BJ (cell line): Measurements from ENCODE around the gene CEP41. TPM values are rescaled to one million over a fixed set of nuclear protein-coding genes. Genes with fewer than 3 reads are reported as not detected.
A peak's percentile ranks its signal among the peaks of the same experiment; 100 is the strongest.

Experiments used
- CTCF ChIA-PET: fragments of 350-600 bp; formaldehyde crosslinking; extraction: SDS; loops from one replicate; lab custom pipeline; 2021; ENCODE audit warnings: antibody characterized with exemption, inconsistent platforms; lab: Yijun Ruan, JAX
- POLR2A ChIA-PET: fragments of 300-600 bp; sonication (Branson Sonifier 250); formaldehyde crosslinking; extraction: SDS; loops from one replicate; lab custom pipeline; 2021; ENCODE audit warnings: antibody characterized with exemption; lab: Charles Lee
- DNase-seq: peaks from one replicate; pipeline ENCODE4 v3.0.0-alpha.2; 2011; ENCODE audit warnings: low read depth
- H3K27me3 ChIP-seq: 2 replicates; pipeline ENCODE4 v1.6.0; 2011; ENCODE audit warnings: low read length; ENCODE audit not compliant: control insufficient read depth, insufficient read depth
- H3K36me3 ChIP-seq: 2 replicates; pipeline ENCODE4 v1.5.1; 2011; ENCODE audit warnings: low read length; ENCODE audit not compliant: control insufficient read depth, insufficient read depth
- H3K4me3 ChIP-seq: 2 replicates; pipeline ENCODE4 v1.5.1; 2011; ENCODE audit warnings: low read depth, mild to moderate bottlenecking, control low read depth, low read length
- CTCF ChIP-seq: IDR thresholded peaks from 2 replicates; pipeline ENCODE4 v1.5.1; 2011; ENCODE audit warnings: low read depth, mild to moderate bottlenecking, control low read depth, inconsistent platforms, low read length, moderate library complexity; ENCODE audit not compliant: insufficient read depth
- polyA plus RNA-seq: library from polyadenylated mRNA; depleted of rRNA; stranded (reverse); fragments of >200 nt; gene quantifications from 2 replicates; pipeline ENCODE4 v1.2.3, GENCODE V29; 2011

The CEP41 gene
- polyA plus RNA-seq, 1 experiment = 24.5 TPM

GRCh38 chr7:130486954-130487436, 46.2 kb upstream of the CEP41 start:
- Histone ChIP-seq H3K27me3 (peaks cover 10% of the 10 kb centered on the region; the same call in 1 of the 2 replicates), H3K36me3 (no peaks in the 10 kb centered on the region), H3K4me3 (no peak overlapping the region)
- ChIA-PET POLR2A (interaction anchor here (0.6 kb wide), 1 partner anchor 192 kb away, joined by 3 read pairs; no protein-coding TSS in a partner anchor), CTCF (no interaction called here)
- TF ChIP-seq CTCF = no peak
- DNase-seq = no peak

- no peaks in the 10 kb centered on the region for H3K36me3 ChIP-seq
- peaks cover 10% of the 10 kb centered on the region; the same call in 1 of the 2 replicates for H3K27me3 ChIP-seq
- H3K4me3 ChIP-seq = peak overlapping the region; percentile 5; the same call in 1 of the 2 replicates
- CTCF ChIA-PET = no interaction called here
- TF ChIP-seq CTCF = peak; percentile 48
- POLR2A ChIA-PET = no interaction called here
- no peak for DNase-seq
These were observed 45.5 kb upstream of the CEP41 start for GRCh38 chr7:130486114-130486953.

DNA sequence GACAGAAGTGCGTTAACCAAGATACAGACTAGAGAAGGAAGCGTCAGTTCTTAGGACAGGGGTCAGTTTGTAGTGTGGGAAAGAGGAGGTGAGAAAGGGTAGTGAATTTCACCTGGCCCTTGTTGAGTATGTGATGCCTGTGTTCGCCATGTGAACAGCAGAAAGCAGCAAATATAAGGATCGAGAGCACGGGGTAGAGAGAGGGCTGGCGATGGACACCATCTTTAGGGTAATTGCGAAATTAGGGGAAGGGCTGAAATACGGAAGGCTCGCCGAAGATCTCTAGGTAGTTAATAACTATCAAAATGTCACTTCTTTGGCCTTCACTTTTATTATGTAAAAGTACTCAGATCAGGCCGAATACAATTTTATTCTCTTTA, 44.9 kb upstream of the CEP41 start:
- no peaks in the 10 kb centered on the region for H3K36me3 ChIP-seq
- peaks cover 10% of the 10 kb centered on the region; the same call in 1 of the 2 replicates for H3K27me3 ChIP-seq
- POLR2A ChIA-PET = no interaction called here
- no peak for TF ChIP-seq CTCF
- no peak for DNase-seq
- CTCF ChIA-PET = no interaction called here
- no peak overlapping the region for H3K4me3 ChIP-seq

- Histone ChIP-seq H3K4me3 (no peak overlapping the region), H3K36me3 (no peaks in the 10 kb centered on the region), H3K27me3 (peaks cover 10% of the 10 kb centered on the region; the same call in 1 of the 2 replicates)
- POLR2A ChIA-PET = no interaction called here
- TF ChIP-seq CTCF = no peak
- DNase-seq = no peak
- CTCF ChIA-PET = no interaction called here
These were observed 42.2 kb upstream of the CEP41 start for GRCh38 chr7:130483031-130483430.

GRCh38 chr7:130481898-130482297, 41.1 kb upstream of the CEP41 start:
- POLR2A ChIA-PET = no interaction called here
- H3K4me3 ChIP-seq = no peak overlapping the region
- CTCF ChIA-PET = no interaction called here
- H3K36me3 ChIP-seq = no peaks in the 10 kb centered on the region
- DNase-seq = no peak
- no peak for TF ChIP-seq CTCF
- H3K27me3 ChIP-seq = peaks cover 10% of the 10 kb centered on the region; the same call in 1 of the 2 replicates
